DMS153 (cell line): Measurements from ENCODE around the gene FN1.

Source experiments
- DNase-seq: peaks from one replicate; lab custom pipeline; 2025; lab: John Stamatoyannopoulos, UW

Gene FN1

DNA sequence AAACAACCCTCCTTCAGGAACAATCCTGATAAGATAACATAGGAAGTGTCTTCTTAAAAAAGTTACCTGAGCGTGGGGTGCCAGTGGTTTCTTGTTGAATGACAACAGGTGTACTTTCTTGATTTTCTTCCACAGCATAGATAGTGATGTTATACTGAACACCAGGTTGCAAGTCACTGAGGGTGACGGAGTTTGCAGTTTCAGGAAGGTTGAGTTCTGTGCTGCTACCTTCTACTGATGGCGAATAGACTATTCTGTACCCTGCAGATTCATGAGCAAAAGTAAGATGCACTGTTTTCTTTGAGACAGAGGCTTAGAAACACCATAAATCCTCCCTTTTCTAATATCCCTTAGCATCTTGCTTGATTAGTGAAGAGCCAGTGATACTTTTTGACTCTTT lies 28.8 kb downstream of the FN1 start:
- no peak for DNase-seq

DNA sequence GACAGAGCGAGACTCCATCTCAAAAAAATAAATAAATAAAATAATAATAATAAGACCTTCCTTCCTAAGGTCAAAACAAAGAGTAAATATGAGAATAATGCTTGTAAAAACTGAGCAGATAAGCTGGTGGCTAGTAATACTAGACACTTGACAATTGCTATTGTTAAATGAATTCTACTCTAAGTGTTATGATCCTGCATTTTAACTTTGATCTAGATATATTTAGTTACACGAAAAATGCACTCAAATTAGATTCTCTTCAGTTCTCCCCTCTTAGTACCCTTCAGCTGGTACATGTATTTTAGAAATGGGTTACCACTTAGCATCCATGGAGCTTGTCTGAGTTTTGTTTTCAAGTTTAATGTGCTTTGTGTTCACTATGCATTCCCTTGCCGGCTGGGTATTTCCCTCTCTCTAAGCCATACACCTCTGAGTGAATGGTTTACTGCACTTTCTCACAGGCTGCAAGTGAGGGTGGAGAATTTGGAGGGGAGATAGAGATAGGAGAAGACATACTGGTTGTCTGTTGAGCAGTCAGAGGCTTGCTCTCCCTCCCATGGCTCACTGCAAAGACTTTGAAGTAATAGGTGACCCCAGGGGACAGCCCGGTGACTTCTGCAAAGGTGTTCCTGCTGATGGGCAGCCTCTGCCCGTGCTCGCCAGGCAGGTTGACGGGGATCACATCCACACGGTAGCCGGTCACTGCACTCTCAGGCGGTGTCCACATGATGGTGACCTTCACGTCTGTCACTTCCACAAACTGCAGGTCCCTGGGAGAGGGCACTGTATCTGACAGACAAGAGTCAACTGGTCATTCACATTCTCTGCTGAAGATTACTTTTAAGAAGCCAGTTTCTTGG lies 29.9 kb downstream of the FN1 start:
- no peak for DNase-seq

DNA sequence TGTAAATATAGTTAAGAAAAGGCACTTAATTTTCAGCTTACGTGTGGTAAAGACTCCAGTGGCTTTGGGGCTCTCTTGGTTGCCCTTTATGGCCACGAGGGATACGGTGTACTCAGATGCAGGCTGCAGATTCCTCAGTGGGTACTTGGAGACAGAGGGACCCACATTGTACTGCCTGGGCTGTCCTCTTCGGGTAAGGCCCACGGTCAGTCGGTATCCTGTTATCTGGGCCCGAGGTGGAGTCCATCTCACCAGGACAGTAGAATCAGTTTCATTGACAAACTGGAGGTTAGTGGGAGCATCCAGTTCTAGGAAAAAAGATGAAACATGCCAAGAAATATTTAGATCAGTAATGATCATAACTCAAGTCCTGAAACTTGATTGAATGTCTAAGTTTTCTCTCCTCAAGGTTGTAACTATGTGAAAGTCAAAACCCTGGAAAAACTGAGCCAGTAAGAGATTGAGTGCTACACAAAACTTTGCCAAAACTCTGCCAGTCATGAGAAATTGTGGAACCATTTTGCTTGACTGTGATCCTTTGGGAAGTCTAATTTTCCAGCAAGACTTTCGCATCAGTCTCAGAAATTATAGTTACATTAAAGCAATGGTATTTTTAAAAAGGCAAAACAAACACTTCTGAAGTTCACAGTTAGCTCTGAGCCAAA lies 31.4 kb downstream of the FN1 start:
- DNase-seq, result no peak

DNA sequence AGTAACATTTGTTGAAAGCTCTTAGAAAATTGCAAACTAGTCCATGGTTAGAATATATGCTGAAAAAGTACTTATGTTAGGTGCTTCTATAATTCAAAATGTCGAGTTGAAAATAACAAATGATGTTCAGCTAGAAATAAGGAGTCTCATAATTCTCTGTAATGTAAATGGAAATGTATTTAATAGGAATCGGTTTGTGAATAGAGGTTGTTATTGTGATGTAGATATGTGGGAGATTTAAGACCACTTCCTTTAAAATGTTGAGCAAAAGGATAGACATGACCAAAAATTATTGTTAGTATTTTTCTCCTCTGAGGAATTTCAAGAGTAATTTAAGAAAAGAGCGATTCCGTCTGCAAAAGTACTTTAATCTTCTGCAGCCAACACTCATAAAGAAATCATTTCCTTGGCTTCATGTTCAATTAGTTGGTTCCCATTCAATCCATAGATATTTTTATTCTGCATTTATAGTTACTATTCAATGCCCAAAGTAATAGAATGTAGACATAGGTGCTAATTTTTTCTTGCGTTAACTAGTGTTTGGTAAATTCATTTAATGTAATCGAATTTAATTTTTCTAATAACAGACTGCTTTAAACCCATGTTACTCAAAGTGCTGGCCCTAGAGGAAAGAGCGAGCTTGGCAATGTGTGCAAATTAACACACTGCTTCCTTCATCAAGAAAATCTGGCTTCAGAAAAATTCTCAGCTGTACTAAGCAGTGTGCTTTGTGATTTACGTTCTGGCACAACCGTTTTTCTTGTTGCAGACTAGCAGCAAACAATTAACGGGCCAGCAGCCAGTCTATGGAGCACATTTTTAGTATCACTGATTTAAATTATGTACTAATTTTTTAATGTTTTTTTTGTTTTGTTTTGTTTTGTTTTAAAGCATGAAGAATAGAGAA lies 32.2 kb downstream of the FN1 start:
- no peak for DNase-seq

DNA sequence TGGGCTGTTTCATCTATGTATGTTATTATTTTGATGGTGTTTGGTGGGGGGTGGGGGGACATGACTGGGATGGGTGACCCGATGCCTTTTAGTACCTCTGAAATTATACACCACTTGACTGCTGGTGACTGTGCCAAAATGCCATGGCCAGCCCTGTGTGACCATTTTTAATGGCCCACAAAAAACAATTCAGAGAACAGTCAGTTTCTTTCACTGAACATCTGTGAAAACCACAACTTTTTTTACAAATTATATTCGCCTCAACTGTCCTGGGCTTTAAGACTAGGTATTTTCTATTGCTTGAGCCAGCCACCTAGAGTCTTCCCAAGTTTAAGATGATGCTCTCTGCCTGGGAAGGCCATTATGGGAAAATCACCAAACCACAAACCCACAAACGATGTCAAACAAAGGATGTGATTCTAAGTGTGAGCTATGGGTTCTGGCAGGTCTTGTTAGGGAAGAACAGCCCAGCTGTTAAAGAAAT lies 33.9 kb downstream of the FN1 start:
- DNase-seq, result no peak

DNA sequence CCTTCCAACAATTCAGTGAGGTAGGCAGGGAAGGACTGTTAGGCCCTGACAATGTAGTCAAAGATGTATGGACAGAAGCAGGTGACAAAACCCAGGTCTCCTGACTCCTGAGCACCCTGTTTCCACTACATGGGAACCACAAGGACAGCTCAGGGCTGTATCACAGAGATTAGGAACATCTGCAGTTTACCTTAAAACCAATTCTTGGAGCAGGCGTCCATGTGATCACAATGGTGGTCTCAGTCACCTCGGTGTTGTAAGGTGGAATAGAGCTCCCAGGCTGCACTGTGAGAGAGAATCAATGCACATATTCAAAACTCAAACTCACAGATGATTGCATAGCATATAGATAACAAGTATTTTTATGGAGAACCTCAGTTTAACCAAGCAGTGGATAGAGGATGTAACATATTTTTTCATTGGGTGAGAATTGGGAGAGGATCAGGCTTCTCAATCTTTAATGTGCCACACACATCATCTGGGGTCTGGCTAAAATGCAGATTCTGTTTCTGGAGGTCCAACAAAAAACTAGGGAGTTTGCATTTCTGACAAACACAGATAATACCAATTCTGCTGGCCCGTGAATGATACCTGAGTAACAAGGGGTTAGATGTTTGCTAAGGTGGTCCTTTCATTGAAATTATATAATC lies 36.7 kb downstream of the FN1 start:
- no peak for DNase-seq

DNA sequence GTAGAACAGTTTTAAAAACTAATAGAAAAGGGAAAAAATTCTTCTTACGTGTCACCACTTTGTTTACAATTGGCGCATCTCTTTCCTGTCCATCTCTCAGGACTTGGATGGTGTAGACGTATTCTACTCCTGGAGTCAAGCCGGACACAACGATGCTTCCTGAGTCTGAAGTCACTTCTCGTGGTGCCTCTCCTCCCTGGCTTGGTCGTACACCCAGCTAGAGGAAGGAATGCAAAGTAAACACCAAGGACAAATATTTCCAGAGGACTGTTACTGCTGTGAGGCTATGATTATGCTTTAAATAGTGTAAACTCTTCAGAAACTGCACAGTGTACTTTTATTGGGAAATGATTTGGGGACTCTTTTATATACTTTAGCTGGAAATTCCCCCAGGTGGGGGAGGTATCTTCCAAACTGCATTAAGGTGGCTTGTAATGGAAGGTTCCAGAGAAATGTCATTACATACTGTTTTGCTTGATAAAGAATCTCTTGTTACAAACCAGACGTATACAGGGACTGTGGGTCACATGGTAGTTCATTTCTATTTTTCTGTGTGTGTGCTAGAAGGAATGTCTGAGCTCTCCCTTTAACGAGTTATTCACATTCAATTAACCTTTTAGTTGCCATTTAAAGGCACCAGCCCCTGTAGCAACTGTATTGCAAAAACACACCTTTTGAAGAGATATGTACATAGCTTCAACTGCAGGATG lies 38.1 kb downstream of the FN1 start:
- no peak for DNase-seq

DNA sequence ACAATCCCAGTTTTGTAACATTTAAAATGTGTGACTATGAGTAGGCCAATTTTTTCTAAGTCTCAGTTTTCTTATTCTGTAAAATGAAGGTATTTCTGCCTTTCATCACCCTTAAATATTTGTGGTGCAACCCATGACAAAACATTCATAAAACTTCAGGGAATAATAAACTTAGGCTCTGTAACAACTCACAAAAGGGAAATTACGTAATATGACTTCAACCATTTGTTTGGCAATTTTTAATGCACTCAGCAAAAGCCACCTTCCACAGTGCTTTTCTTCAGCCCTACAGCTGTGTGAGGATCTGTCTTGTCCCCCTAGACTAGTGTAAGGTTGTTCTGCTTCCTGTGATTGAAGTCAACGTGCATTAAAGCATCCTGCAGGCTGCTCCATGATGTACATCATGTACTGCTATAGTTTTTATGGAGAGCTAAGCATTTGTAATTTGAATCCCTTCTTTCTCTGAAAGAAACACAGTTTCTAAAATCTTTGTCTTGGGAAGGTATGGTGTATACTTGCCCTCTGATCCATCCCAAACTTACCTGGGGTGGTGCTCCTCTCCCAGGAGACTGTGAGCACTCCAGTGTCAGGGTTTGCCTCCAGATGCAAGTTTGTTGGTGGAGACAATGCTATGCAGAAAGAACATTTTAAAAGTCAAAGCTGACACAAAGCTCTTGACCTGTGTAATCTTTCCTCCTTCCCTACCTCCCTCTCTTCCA lies 39.1 kb downstream of the FN1 start:
- DNase-seq, result no peak

DNA sequence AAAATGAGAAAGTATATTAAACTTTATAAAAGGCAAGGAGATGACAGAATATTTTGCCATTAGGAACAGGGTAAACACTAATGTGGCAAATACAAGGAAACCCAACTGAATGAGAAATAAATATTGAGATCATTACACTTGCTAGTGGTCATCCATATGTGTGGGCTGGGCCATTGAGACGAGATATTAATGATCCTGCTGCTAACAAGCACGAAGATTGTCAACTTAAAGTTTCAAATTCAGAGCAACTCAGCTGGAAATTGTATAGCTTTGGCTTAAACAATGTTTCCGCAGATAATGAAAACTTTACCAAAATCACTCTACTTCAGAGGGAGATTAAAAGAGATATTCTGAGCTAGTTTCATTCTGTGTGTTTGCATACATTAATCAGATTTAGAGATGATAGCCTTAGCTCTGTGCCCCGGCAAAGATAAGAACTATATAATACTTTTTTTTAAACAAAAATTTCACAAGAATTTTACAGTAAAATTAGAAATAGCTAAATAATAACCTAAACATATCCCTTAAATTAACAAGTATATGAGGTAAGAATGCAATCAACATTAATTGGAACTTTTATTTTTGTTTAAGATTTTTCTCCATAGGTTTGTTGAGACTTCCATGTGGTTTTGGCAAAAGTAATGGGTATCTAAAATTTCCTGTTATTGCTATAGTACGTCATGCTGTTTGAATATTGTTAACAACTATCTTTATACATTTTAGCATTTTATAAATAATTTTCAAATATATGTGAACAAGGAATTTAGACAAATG lies 40.0 kb downstream of the FN1 start:
- DNase-seq, result no peak

DNA sequence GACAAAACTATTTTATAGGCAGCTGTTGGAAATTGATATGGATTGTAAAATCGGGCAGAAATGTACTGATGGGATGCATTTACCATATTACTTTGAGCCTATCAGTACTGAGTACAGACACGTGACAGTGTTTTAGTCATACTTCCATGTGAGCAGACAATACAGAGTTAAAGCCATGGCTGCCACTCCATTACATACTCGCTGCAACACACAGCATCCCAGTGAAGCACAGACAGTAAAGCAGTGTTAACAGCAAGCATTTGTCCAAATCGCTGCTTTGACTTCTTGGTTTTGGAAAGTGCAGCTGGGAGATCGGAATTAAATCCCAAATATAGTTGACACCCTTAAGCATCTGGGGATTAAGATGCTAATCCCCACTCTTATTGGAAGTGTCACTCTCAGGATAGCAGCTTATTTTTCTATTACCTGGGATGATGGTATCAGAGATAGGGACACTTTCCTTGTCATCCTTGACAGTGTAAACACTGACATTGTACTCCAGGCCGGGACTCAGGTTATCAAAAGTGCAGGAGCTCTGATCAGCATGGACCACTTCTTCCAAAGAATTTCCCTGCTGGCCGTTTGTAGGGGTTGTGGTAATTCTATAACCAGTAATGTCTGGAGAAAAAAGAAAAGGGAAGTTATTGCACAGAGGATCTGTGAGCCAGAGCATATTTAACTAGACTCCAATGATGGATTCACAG lies 41.6 kb downstream of the FN1 start:
- DNase-seq, result no peak

DNA sequence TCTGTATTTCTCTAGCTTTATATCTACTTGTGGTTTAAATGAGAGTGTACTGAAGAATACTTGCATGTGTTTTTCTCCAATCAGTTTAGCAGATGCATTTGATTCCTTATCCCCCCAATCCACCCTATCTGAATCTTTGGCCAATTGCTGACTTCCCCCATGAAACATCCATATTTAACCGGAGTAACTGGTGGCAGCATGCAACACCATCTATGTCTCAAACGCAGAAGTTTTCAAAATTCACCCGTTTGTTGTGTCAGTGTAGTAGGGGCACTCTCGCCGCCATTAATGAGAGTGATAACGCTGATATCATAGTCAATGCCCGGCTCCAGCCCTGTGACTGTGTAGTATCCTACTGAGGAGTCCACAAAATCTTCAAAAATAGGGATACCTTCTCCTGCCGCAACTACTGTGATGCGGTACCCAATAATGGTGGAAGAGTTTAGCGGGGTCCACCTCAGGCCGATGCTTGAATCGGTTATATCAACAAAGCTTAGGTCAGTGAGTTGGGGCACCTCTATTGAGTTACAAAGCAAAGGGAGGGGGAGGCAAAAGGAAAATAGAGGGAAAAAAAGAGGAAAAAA lies 43.1 kb downstream of the FN1 start:
- no peak for DNase-seq

DNA sequence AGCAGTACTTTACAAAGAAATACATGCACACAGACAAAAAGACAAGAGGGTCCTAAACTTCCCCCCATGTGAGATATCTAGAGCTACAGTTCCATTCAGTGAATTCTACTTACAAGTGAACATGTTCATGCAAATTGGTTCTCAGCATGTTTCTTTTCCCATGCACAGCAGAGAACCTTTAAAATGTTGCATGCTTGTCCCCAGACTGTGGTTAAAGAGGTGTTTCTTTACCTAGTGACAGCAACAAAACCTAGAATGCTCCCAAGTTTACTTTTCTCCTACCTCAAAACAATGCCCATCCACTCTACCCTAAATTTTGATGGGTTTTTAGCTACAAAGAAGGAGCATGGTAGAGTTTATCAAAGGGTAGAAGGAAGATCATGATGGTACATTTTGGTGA lies 43.7 kb downstream of the FN1 start:
- no peak for DNase-seq

DNA sequence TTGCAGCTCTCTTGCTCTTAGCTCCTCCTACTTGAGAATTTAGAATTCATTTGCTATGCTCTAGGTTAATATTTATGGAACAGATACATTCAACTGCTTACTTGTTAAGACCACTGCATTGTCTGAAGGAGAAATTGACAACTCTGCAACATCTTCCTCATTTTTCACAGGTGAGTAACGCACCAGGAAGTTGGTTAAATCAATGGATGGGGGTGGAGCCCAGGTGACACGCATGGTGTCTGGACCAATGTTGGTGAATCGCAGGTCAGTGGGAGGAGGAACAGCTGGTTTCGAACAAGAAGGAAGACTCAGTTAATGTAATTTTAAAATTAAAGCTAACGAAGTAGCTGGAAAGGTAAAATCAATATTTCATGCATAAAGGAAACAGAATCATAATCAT lies 44.3 kb downstream of the FN1 start:
- DNase-seq, result no peak

DNA sequence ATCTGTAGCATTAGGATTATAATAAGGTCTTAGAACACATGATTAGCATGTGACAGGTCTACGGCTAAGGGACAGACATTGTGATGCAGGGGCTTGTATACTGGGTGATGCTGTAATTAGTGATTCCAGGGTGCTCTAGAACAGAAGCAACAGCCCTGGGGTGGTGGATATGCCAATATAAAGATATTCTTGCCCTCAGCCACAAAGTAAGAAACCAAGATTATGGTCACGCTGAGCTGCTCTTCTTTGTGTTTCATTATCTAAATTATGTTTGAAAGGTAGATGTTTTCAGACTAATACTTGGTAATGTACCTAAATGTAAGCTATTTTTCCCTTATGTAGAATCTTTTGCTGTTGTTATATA lies 45.3 kb downstream of the FN1 start:
- DNase-seq, result no peak

DNA sequence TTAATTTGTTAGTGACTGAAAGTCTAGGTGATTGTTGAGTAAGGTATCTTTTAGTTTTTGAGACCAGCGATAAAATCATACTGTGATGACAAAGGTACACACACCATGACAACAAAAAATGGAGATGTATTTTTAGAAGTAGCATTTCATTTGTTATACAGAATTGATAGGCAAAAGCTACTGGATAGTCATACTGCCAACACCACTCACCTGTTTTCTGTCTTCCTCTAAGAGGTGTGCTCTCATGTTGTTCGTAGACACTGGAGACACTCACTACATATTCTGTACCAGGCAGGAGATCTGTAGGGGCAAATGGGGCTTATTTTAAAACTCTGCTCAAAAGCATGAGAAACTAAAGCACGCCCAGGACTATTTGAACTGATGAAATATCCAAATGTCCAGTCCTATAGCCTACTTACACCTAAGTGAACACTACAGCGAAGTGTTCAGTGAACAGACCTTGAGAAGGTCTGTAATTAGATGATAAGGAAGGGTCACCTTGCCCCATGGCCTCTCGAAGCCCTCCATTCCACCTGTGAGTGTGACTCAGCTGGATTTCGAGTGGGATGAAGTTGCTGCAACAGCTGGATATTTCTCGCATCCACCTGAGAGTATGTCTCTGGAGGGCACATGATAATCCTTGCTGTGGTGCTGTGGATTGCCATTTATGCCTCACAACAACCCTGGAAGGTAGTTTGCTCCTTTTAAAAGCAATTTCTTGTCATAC lies 47.7 kb downstream of the FN1 start:
- no peak for DNase-seq

DNA sequence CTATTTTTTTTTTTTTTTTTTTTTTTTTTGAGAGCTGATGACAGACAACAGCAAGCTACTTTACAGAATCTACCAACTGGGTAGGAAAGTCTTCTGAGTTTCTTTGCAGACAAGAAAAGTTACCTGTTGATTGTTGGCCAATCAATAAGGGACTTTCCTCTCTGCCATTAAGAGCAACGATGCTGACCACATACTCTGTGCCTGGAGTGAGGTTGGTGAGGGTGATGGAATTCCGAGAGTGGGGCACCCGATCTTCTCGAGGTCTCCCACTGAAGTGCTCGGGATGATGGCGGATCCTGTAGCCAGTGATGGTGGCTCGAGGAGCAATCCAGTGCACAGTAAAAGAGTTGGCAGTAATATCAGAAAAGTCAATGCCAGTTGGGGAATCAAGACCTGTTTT lies 49.3 kb downstream of the FN1 start:
- DNase-seq, result no peak

DNA sequence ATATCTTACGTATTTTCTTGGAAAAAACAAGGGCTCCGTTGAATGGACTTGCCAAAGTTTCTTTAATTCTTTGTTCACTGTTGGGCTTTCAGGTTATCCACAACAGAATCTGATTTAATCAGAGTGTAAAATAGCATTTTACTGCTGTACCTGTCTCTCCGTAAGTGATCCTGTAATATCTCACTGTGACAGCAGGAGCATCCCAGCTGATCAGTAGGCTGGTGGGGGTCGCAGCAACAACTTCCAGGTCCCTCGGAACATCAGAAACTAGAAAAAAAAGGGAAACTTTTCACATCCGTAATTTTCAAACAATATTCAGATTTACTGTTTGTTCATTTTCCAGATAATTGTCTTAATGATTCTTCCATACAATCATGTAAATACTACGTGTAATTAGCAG lies 51.2 kb downstream of the FN1 start:
- no peak for DNase-seq

DNA sequence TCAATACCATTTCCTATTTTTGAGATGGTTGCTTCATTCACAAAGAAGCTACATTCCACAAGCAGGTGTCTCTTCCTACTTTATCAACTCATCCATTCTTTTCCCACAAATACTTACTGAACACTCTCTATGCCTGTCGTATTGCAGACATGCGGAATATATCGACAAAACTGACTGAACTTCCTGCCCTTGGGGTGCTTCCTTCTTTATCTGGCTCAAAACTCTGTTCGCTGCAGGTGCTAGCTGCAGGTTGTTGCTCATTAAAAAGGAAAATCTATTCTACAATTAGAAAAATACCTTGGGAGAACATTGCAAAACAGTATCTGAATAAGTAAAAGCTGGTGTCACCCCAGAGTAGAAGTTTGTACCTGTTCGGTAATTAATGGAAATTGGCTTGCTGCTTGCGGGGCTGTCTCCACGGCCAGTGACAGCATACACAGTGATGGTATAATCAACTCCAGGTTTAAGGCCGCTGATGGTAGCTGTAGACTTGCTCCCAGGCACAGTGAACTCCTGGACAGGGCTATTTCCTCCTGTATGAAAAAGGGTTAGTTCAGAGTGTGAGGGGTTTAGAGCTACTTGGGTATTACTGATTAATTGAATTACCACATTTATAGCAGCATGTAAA lies 52.1 kb downstream of the FN1 start:
- no peak for DNase-seq
